ENCODE results near the gene CALN1. TPM values are rescaled to one million over a fixed set of nuclear protein-coding genes. Genes with fewer than 3 reads are reported as not detected.

CALN1 gene
- polyA plus RNA-seq, 1 experiment: not detected

GRCh38 chr7:72243329-72243728 lies 168.8 kb downstream of the CALN1 start:
- CTCF ChIA-PET: no interaction called here

GRCh38 chr7:72235351-72235750 lies 176.8 kb downstream of the CALN1 start:
- TF ChIP-seq CTCF (IDR thresholded peaks at IDR 0.05; ENCODE audit: insufficient read depth, low read depth, low read length): no peak
- no peak overlapping the region for H3K4me3 ChIP-seq (ENCODE audit: low read depth, low read length)
- ChIA-PET POLR2A (no interaction called here), CTCF (no interaction called here)
- H3K36me3 ChIP-seq (ENCODE audit: control insufficient read depth, insufficient read depth, low read length): no peaks in the 10 kb centered on the region
- no peak for DNase-seq (ENCODE audit: low read depth)
- no peaks in the 10 kb centered on the region for H3K27me3 ChIP-seq (ENCODE audit: control insufficient read depth, insufficient read depth, low read length)

More at GRCh38 chr7:72243329-72243728, 168.8 kb downstream of the CALN1 start:
- no peak for TF ChIP-seq CTCF (IDR thresholded peaks at IDR 0.05; ENCODE audit: insufficient read depth, low read depth, low read length)
- H3K27me3 ChIP-seq (ENCODE audit: control insufficient read depth, insufficient read depth, low read length): no peaks in the 10 kb centered on the region
- POLR2A ChIA-PET: no interaction called here
- H3K4me3 ChIP-seq (ENCODE audit: low read depth, low read length): no peak overlapping the region
- DNase-seq (ENCODE audit: low read depth): no peak
- no peaks in the 10 kb centered on the region for H3K36me3 ChIP-seq (ENCODE audit: control insufficient read depth, insufficient read depth, low read length)

GRCh38 chr7:72234086-72234485 lies 178.1 kb downstream of the CALN1 start:
- TF ChIP-seq CTCF (IDR thresholded peaks at IDR 0.05; ENCODE audit: insufficient read depth, low read depth, low read length): no peak
- POLR2A ChIA-PET: no interaction called here
- CTCF ChIA-PET: no interaction called here

GRCh38 chr7:72230281-72230680 lies 181.9 kb downstream of the CALN1 start:
- CTCF ChIA-PET: interaction anchor here (0.6 kb wide), 1 partner anchor 51 kb away, joined by 5 read pairs; no protein-coding TSS in a partner anchor
- H3K4me3 ChIP-seq (ENCODE audit: low read depth, low read length): no peak overlapping the region
- H3K27me3 ChIP-seq (ENCODE audit: control insufficient read depth, insufficient read depth, low read length): no peaks in the 10 kb centered on the region
- DNase-seq (ENCODE audit: low read depth): no peak
- TF ChIP-seq CTCF (IDR thresholded peaks at IDR 0.05; ENCODE audit: insufficient read depth, low read depth, low read length): no peak
- H3K36me3 ChIP-seq (ENCODE audit: control insufficient read depth, insufficient read depth, low read length): no peaks in the 10 kb centered on the region
- POLR2A ChIA-PET: no interaction called here

More at GRCh38 chr7:72234086-72234485, 178.1 kb downstream of the CALN1 start:
- H3K27me3 ChIP-seq (ENCODE audit: control insufficient read depth, insufficient read depth, low read length): no peaks in the 10 kb centered on the region
- no peak for DNase-seq (ENCODE audit: low read depth)
- no peaks in the 10 kb centered on the region for H3K36me3 ChIP-seq (ENCODE audit: control insufficient read depth, insufficient read depth, low read length)
- H3K4me3 ChIP-seq (ENCODE audit: low read depth, low read length): no peak overlapping the region

GRCh38 chr7:72223351-72223750 lies 188.8 kb downstream of the CALN1 start:
- Histone ChIP-seq H3K27me3 (ENCODE audit: control insufficient read depth, insufficient read depth, low read length) (no peaks in the 10 kb centered on the region), H3K36me3 (ENCODE audit: control insufficient read depth, insufficient read depth, low read length) (no peaks in the 10 kb centered on the region), H3K4me3 (ENCODE audit: low read depth, low read length) (no peak overlapping the region)
- TF ChIP-seq CTCF (IDR thresholded peaks at IDR 0.05; ENCODE audit: insufficient read depth, low read depth, low read length): no peak
- ChIA-PET CTCF (no interaction called here), POLR2A (no interaction called here)
- DNase-seq (ENCODE audit: low read depth): no peak
